GM20431 (cell line): ENCODE measurements around the gene OR52M1.

Experiments used
- in situ Hi-C: fragments of 300-500 bp; cut with MseI, MboI; formaldehyde crosslinking; loops from one replicate; pipeline ENCODE4 v1.15.0; 2020; ENCODE audit warnings: low sequenced_read_pairs; ENCODE audit not compliant: unreplicated experiment

OR52M1 gene

DNA sequence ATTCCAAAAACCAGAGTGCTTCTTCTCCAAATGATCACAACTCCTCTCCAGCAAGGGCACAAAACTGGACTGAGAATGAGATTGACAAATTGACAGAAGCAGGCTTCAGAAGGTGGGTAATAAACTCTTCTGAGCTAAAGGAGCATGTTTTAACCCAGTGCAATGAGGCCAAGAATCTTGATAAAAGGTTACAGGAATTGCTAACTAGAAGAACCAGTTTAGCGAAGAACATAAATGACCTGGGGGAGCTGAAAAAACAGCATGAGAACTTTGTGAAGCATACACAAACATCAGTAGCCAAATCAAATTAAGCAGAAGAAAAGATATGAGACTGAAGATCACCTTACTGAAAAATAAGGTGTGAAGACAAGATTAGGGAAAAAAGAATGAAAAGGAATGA lies 15.5 kb downstream of the OR52M1 start:
- in situ Hi-C loops = no loop called here

DNA sequence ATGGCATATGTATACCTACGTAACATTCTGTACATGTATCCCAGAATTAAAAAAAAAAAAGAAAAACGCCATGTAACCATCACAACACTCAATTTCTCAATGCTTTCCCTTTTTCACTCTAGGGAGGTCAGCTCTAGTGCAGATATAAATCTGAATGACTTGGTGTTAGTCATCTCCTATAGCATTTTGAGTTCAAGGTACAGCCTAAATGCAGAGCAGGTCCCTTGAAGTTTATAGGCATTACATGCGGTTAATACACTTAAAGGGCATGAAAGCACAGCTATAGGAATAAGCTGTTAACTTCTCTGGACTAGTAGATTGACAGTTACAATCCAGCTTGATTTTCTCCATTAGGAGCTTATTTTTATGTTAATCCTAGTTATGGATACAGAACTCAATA lies 20.4 kb downstream of the OR52M1 start:
- in situ Hi-C loops = no loop called here

DNA sequence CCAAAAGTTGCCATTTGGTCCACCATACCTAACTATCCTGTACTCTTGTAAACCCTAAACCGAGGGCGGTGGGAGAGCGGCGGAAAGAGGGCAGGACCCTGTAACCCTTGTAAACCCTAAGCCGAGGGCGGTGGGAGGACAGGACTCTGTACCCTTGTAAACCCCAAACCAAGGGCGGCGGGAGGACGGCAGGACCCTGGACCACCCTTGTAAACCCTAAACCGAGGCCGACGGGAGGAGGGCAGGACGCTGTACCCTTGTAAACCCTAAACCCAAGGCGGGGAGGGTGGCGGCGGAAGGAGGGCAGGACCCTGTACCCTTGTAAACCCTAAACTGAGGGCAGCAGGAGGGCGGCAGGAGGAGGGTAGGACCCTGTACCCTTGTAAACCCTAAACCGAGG lies 24.1 kb downstream of the OR52M1 start:
- in situ Hi-C loops = no loop called here

DNA sequence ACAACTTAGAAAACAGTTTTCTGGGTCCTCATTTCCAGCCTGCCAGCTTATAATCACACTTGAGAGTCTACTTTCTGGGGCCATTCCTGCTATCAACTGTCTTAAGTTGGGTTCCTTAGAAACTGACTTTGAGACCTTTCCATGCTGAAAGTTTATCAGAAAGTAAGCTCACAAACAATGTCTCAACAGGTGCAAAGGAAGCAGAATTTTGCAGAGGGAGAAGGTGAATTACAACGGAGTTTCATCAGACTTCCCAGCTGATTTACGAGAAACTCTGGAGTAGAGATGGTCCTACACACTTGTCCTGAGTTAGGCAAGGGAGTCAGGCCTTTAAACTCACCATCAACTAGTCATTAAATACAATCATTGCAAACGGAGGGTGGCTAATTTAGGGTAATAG lies 31.9 kb downstream of the OR52M1 start:
- in situ Hi-C loops = no loop called here

DNA sequence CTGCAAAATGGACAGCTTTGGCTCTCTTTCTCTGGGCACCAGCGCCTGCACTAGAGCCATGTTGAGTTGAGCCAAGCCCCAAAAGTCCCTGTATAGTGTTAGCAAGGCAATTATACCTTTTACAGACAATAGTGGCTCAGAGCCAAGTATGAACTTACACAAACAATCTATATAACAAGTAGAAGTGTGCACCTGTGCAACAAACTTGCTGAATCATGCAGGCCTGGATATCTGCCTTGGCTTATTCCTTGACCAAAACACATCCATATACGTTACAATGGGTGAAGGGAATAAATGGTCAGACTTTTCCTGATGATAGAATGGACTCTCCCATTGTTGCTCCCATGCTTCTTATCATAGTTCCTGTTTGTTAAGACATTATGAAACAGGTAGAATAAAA lies 32.8 kb downstream of the OR52M1 start:
- in situ Hi-C loops = no loop called here

DNA sequence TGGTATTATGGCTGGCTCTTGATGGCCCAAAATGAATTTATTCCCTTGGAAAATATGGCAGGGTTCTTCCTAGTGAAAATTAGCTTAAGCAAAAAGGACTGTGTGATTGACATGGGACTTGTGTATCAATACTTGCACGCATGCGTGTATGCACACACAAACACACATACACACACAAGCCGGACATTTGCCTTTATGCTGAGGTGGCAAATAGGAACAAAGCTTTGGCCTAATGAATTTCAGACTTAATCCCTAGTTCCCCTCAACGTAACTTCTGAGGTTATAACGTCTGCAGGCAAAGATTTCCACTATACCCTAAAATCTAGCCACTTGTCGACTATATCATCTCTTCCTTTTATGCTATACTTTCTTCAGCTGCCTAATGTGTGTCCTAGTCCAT lies 33.6 kb downstream of the OR52M1 start:
- in situ Hi-C loops = no loop called here

DNA sequence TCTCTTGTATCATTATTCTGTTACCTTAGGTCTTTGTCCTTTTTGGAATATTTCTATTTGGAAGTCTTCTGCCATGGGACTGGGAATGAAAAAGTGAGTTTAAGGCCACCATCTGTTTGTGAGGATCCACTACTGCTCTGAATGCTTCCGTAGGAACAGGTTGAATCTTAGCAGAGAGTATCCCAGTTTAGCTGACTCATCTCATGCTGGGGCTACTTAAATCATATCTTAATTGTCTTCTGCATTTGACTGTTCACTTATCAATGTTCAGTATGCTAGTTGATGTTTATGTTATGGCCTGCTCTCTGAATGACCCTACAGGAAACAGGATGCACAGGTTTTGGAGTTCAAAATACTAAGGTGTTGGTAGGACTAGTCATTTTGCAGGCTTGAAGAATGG lies 35.1 kb downstream of the OR52M1 start:
- in situ Hi-C loops = no loop called here

DNA sequence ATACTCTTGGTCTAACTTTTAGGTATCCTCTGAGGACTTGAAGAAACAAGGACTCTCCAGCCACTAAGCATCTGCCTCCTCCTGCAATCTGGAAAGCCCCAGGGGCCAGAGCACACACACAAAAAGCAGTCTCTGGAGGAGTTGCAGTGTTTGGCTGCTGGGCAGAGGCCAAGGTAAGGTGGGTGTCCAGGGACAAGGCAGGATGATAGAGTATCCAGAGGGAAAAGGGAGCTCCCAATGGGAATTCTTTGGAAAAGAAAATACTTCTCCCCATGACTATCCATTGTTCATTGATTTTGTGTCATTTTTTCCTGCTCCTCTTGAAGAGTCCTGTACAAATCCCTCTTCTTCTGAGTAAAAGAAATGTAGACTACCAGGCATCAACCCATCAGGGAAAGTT lies 36.5 kb downstream of the OR52M1 start, which contains the start of gene OR52I2:
Gene OR52I2 (plus strand): TSS at position 301 of the 400 bp plus-strand sequence.
- in situ Hi-C loops = no loop called here

DNA sequence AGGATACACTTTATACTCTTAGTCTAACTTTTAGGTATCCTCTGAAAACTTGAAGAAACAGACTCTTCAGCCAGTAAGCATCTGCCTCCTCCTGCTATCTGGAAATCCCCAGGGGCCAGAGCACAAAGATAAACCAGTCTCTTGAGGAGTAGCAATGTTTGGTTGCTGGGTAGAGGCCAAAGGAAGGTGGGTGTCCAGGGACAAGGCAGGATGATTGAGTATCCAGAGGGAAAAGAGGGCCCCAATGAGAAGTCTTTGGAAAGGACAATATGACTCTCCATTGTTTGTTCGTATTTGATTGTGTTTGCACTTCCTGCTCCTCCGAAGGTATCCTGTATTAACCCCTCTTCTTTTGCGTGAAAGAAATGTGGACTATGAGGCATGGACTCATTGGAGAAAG lies 44.0 kb downstream of the OR52M1 start:
- in situ Hi-C loops = no loop called here

DNA sequence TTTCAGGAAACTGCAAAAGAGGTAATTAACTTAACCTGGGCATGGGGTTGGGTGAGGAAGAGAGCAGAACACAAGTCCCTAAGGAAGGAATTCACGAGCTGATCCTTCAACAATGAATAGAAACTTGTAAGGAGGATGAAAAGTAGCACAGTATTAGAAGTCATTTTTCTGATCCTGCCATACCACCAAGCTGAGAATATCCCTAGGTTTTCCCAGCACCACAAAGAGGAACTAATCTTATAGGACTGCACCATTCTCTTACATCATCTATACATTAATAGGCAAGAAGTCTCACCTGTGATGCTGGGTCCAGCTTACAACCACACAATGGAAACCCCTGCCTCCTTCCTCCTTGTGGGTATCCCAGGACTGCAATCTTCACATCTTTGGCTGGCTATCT lies 48.7 kb downstream of the OR52M1 start, which contains the start of gene OR52I1:
Gene OR52I1 (plus strand): TSS at position 301 of the 400 bp plus-strand sequence. CDS start 0 bp downstream, at position 301.
- in situ Hi-C loops = no loop called here
